22Rv1 (cell line): ENCODE results near the gene MMP15.

Experiments used
- CTCF ChIP-seq: fragments of 450-650 bp; IDR thresholded peaks from 2 replicates; pipeline ENCODE4 v1.5.1; 2017; ENCODE audit warnings: mild to moderate bottlenecking
- ZFX ChIP-seq: fragments of 450-650 bp; IDR thresholded peaks from 2 replicates; pipeline ENCODE4 v1.6.1; 2017; ENCODE audit warnings: antibody characterized with exemption, borderline replicate concordance

- peak; percentile 88 for TF ChIP-seq CTCF
- no peak for TF ChIP-seq ZFX
These were observed 4.7 kb upstream of the MMP15 start for GRCh38 chr16:58020628-58021521.
